Activated T-cell treated with anti-CD3 and anti-CD28 coated beads for 1 hour (primary cell): ENCODE results near the gene GLDC.
"Not testable (repeated sequence)": the region's sequence is repeated elsewhere in the genome, so short reads cannot be mapped to it uniquely, and the experiment has no call there.

Experiments
- DNase-seq: peaks from one replicate; pipeline ENCODE4 v3.0.0-alpha.2; 2020; ENCODE audit warnings: low read depth

The GLDC gene

GRCh38 chr9:6645355-6646292 lies at the start of gene GLDC:
GLDC (minus strand) TSS chr9:6645729; CDS start chr9:6645499, 230 bp downstream.
- DNase-seq = peak; percentile 22

- DNase-seq = no peak
Observed at GRCh38 chr9:6692881-6693361, 47.4 kb upstream of the GLDC start.

GRCh38 chr9:6692433-6692832 lies 46.9 kb upstream of the GLDC start:
- no peak for DNase-seq

GRCh38 chr9:6690675-6691070 lies 45.1 kb upstream of the GLDC start:
- not testable (repeated sequence) for DNase-seq

GRCh38 chr9:6689893-6690674 lies 44.6 kb upstream of the GLDC start:
- no peak for DNase-seq

- no peak for DNase-seq
Observed at GRCh38 chr9:6687180-6687579, 41.7 kb upstream of the GLDC start.

- DNase-seq = no peak
Observed at GRCh38 chr9:6686396-6686795, 40.9 kb upstream of the GLDC start.

GRCh38 chr9:6681957-6682501 lies 36.5 kb upstream of the GLDC start:
- no peak for DNase-seq

GRCh38 chr9:6681147-6681956 lies 35.8 kb upstream of the GLDC start:
- peak; percentile 83 for DNase-seq

GRCh38 chr9:6680797-6681146 lies 35.2 kb upstream of the GLDC start:
- DNase-seq = peak; percentile 56

GRCh38 chr9:6677803-6678202 lies 32.3 kb upstream of the GLDC start:
- DNase-seq = no peak

GRCh38 chr9:6676254-6676921 lies 30.9 kb upstream of the GLDC start:
- no peak for DNase-seq

- no peak for DNase-seq
Observed at GRCh38 chr9:6675268-6675667, 29.7 kb upstream of the GLDC start.

GRCh38 chr9:6673326-6674025 lies 27.9 kb upstream of the GLDC start:
- no peak for DNase-seq

- no peak for DNase-seq
Observed at GRCh38 chr9:6672118-6672517, 26.6 kb upstream of the GLDC start.

- no peak for DNase-seq
Observed at GRCh38 chr9:6671416-6671815, 25.9 kb upstream of the GLDC start.

GRCh38 chr9:6669881-6670280 lies 24.4 kb upstream of the GLDC start:
- DNase-seq = no peak

GRCh38 chr9:6667633-6668280 lies 22.2 kb upstream of the GLDC start:
- DNase-seq = no peak

GRCh38 chr9:6667080-6667479 lies 21.6 kb upstream of the GLDC start:
- DNase-seq = no peak

GRCh38 chr9:6665628-6666027 lies 20.1 kb upstream of the GLDC start:
- DNase-seq = no peak
